ENCODE results near the gene ASTN2.

ASTN2 gene

GRCh38 chr9:117013440-117013995 lies 401.3 kb downstream of the ASTN2 start:
- DNase-seq (ENCODE audit: low read depth): no peak

DNA sequence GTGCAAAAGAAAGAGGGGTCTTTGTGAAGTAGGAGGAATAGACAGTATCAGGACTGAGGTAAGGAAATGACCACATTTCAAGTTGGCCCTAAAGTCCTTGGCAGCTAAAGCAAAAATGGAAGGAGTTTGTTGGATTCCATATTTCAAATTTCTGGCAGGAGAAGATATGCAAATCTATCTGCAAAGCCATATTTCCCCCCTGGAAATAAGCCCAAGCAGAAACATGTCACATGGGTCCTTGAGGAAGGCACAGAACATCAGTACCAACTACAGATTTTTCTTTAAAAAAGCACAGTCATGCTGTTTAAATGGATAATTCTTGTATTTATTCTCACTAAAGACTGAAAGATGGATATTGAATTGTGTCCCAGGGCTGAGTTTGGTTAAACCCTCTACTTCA lies 404.8 kb downstream of the ASTN2 start:
- DNase-seq (ENCODE audit: low read depth): no peak

DNA sequence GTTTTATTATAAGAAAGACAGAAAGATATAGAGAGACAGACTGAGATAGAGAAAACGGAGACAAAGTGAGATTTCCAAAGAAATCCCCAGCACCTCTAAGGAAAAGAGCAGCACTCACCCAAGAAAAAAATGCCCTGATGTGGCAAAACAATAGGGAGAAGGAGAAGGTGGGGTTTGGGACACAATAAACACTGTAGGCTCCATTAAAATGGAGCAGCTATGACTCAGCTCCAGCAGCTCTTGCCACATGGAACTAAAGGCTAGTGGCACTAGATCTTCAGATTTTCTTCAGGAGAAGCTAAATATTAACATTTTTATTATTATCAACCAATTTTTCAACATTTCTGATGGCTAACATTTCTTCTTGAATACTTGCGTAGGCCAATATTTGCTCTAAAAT lies 406.0 kb downstream of the ASTN2 start:
- DNase-seq (ENCODE audit: low read depth): no peak

- no peak for DNase-seq (ENCODE audit: low read depth)
These were observed 406.4 kb downstream of the ASTN2 start for GRCh38 chr9:117008461-117008860.

- DNase-seq (ENCODE audit: low read depth): no peak
These were observed 412.2 kb downstream of the ASTN2 start for GRCh38 chr9:117002686-117003085.

DNA sequence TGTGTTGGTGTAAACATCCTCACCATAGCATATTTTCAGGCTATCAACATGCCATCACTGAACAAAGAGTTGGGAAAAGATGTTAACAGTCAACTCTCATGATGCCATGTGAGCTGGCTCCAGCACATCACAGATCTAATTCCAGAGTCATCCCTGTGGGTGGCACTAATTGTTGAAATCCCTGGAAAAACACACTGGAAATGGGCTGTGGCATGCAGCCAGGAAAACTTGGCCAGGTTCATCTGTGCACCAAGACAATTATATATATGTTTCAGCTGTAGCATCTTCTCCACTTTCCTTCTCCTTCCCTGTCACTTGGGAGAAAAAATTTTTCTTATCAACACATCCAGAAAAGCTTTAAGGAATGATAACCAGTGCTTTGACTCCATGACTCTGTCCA lies 414.0 kb downstream of the ASTN2 start:
- DNase-seq (ENCODE audit: low read depth): no peak

- no peak for DNase-seq (ENCODE audit: low read depth)
These were observed 414.6 kb downstream of the ASTN2 start for GRCh38 chr9:117000196-117000723.

GRCh38 chr9:116998305-116998704 lies 416.6 kb downstream of the ASTN2 start:
- no peak for DNase-seq (ENCODE audit: low read depth)

- no peak for DNase-seq (ENCODE audit: low read depth)
These were observed 422.0 kb downstream of the ASTN2 start for GRCh38 chr9:116992865-116993264.

- DNase-seq (ENCODE audit: low read depth): no peak
These were observed 423.8 kb downstream of the ASTN2 start for GRCh38 chr9:116991051-116991450.

DNA sequence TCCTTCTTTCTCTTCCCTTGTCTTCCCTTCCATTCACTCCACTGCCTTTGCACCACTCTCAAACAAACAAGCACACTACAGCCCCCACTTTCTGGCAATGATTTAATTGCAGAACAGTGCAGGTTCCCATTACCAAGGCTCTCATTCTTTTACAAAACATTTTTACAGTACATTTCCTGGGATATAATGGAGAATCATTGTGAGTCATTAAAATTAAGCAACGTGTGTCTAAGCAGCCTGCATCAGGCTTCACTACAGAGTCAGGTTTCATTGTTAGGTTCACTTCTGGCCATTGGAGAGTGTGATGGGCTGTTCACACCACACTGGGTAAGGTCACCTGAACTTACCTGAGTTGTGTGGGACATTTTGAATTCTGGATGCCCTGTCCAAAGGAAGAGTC lies 424.3 kb downstream of the ASTN2 start:
- no peak for DNase-seq (ENCODE audit: low read depth)

GRCh38 chr9:116987721-116988485 lies 427.0 kb downstream of the ASTN2 start:
- no peak for DNase-seq (ENCODE audit: low read depth)

DNA sequence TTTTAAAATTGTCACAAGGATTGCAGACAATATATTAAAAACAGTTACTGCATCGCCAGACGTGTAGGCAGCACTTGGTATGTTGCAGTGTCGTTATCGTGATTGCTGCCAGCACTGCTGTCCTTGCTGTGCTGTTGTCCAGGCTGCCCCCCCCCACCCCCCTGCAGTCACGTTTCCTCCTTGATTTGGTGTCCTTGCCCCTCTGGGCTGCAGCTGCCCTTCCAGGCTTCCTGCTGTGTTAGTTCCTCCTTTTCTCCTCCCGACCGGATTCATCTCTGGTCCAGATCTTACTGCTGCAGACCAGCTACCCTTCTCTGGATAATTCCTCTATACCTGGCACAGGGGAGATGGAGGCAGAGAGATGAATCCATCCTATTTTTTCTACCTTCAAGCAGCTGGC lies 428.8 kb downstream of the ASTN2 start:
- no peak for DNase-seq (ENCODE audit: low read depth)

DNA sequence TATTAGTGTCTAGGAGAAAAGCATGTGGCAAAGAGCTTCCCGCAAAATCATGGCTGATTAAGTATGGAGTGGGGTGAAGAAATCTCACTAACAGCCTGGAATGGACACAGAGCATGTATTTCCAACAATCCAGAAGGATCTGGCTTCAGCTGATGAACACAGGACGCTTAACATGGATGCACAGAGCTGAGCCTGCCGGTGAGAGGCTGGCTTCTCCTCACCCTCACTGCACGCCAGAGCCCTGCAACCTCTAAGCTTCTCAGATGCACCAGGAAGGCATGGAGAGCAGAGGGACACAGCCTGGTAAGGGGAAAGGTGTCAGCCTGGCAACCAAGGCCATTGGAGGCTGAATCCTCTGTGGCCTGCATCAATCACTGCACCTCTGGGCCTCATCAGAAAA lies 429.3 kb downstream of the ASTN2 start:
- no peak for DNase-seq (ENCODE audit: low read depth)

DNA sequence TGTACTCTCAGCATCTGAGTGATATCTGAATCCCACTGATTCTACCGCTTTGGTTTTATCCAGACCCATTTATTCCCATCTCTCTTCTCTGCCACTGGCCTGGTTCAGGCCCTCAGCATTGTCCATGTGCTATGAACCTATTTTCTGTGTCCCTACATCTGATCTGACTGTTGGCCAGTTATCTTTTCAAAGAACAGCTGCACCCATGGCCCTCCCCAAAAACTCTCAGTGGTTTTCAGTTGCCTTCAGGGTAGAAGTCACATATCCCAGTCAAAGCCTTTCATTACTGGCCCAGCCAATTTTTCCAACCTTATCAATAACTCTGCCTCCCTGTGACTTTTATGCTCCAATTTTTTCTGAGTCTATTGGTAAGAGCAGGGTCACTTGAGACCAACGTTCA lies 430.7 kb downstream of the ASTN2 start:
- DNase-seq (ENCODE audit: low read depth): no peak

DNA sequence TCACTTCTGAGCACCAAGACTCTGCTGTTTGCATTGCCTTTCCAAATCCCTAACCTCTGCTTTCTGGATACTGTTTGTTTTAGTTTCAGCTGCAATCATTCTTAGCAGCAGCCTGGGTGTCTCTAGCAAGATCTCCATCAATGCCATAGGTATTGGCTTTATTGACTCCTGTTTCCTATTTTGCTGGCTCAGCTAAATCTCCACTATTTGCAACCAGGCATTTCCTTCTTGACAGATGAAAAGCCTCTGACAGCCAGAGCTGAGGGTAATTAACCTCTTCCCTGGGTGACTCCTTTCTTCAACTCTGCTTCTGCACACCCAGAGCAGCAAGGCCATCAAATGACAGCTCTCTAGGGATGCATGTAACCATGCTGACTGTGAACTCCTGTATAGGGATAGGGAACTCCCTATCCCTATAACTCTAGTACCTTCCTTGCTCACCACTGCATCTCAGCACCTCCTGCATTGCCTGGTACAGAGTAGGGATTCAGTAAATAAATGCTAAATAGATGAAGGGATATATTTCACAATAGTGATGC lies 434.2 kb downstream of the ASTN2 start:
- no peak for DNase-seq (ENCODE audit: low read depth)

DNA sequence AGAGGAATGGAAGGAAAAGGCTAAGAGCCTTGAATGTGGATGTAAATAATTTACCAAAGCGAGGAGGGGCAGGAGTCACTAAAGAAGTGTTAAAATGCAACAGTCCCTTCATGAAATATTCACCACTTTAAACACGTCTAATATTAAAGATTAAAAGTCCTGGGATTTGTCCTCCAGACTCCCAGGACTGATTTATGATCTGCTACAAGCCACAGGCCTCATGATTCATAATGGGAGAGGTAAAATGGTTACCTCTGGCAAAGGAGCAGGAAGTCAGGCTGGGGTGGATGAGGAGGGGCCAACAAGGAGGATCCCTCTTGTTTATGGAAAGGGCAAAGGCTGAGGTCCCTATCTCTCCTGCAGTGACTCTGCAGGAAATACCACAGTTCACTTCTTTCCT lies 435.4 kb downstream of the ASTN2 start:
- DNase-seq (ENCODE audit: low read depth): no peak

DNA sequence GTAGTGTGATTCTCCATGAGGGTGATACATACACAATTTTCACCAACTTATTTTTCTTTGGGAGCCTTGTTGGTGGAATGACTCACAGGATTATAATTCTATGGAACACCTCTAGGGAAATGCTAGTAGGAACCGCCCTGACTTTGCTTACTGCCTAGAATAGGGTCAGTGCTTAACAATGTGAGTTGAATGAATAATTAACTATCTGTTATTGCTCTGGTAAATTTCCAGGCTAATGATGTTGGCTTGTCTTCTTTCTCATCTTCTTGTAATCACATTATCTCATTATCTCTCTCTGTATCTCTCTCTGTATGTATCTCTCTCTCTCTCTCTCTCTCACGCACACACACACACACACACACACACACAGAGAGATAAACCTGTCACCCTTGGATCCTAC lies 436.7 kb downstream of the ASTN2 start:
- DNase-seq (ENCODE audit: low read depth): no peak

DNA sequence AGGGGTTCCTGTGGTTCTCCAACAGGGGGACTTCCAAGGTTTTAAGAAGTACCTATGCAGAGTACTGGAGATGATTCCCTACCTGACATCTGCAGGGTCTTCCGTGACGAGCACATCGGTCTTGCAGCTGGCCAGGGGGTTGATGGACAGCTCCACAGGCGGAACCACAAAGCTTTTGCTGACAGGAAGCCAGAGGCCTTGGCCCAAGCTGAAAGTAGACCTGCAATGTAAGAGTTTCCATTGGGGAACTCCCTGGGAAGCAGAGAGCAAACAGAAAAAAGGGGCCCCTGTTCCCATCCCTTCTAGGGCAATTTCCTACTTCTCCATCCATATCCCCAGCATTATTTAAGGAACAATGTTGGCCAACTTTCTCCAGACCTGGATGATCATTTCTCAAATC lies 439.7 kb downstream of the ASTN2 start:
- no peak for DNase-seq (ENCODE audit: low read depth)

- DNase-seq (ENCODE audit: low read depth): no peak
These were observed 448.7 kb downstream of the ASTN2 start for GRCh38 chr9:116966199-116966598.

DNA sequence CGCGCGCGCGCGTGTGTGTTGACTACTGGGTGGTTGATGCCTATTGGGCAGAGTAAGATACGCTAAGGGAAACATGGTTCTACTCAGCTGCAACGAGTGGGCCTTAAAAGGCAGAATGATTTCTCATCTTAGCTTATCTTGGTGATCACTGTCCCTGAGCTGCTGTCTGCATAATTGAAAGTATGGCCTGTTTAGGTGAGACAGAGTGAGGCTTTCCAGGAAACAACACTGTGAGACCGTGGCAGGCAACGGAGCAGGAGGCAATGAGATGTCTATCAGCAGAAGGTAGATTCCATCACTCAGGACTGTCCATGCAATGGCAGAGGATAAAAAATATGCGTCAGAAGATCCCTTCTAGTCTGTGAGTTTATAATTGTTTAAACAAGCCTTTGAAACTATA lies 450.6 kb downstream of the ASTN2 start:
- no peak for DNase-seq (ENCODE audit: low read depth)

GRCh38 chr9:116959809-116960208 lies 455.0 kb downstream of the ASTN2 start:
- DNase-seq (ENCODE audit: low read depth): no peak

DNA sequence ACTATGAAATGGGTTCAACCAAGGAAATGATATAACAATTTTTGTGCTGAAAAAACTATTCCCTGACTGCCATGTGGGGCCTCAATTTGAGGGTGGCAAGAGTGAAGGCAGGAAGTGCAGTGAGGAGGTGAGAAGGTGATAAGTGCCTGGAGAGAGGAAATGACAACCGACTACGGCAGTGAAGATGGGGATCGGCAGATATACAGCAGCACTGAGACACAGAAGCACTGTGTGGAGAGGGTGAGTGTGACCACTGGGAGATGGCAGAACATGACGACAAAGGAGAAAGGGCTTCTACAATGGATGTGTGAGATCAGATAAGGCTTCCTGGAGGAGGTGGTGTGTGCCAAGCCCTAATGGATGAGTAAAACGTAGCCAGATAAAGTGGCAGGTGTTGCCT lies 456.0 kb downstream of the ASTN2 start:
- no peak for DNase-seq (ENCODE audit: low read depth)

GRCh38 chr9:116954731-116955130 lies 460.1 kb downstream of the ASTN2 start:
- no peak for DNase-seq (ENCODE audit: low read depth)

Data from activated T-cell treated with anti-CD3 and anti-CD28 coated beads for 48 hours (primary cell).